Measurements from ENCODE around the gene CAP2.

DNA sequence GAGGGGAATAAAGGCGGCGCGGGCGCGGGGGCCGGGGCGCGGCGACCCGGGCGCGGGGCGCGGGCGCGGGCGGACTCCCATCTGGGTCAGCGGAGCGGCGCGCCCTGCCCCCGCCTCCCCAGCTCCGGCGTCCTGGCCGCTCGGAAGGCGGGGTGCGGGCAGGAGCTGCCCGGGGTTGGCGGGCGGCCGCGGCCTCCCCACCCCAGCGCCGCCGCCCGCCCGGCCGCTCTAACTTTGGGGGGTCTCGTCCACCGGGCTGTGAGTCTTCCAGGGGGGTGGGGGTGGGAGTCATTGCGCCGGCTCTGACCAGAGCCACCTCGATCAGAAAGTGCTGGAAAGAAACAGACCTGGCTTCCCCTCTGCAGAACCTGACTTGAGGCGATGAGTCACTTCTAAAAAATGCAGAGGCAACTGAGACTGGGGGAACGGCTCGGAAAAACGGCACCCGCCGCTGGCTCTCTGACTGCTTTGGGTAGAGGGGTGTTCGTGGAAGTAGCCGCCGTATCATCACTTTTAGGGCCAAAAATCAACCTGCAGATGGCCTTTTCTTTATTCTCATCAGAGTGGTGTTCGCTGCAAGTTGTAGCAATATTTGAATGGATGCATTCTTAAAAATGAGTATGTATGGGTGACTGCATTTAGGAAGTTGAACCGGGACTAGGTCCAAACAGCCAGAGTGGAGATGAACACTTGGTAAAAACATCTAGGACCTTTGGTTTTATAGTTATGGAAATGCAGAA lies 667 bp downstream of the CAP2 start:
- TF ChIP-seq, protein P1, sequence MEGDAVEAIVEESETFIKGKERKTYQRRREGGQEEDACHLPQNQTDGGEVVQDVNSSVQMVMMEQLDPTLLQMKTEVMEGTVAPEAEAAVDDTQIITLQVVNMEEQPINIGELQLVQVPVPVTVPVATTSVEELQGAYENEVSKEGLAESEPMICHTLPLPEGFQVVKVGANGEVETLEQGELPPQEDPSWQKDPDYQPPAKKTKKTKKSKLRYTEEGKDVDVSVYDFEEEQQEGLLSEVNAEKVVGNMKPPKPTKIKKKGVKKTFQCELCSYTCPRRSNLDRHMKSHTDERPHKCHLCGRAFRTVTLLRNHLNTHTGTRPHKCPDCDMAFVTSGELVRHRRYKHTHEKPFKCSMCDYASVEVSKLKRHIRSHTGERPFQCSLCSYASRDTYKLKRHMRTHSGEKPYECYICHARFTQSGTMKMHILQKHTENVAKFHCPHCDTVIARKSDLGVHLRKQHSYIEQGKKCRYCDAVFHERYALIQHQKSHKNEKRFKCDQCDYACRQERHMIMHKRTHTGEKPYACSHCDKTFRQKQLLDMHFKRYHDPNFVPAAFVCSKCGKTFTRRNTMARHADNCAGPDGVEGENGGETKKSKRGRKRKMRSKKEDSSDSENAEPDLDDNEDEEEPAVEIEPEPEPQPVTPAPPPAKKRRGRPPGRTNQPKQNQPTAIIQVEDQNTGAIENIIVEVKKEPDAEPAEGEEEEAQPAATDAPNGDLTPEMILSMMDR (IDR thresholded peaks at IDR 0.05; ENCODE audit: low read depth, low read length, poor library complexity, severe bottlenecking): no peak
- no peak for TF ChIP-seq EZH2phosphoT487 (IDR thresholded peaks at IDR 0.05; ENCODE audit: borderline replicate concordance, low read length)

Data from DOHH2 (cell line).